ENCODE data around the gene PDZD7.
A peak's percentile ranks its signal among the peaks of the same experiment; 100 is the strongest.

PDZD7 gene

GRCh38 chr10:101047961-101048892 lies 17.3 kb upstream of the PDZD7 start:
- H3K36me3 ChIP-seq: peaks cover 0 to 5% (median 0%) of the 10 kb centered on the region in 11 experiments; a peak in 1 of 22 replicates
- H3K4me2 ChIP-seq: no peak overlapping the region
- no peak overlapping the region for H3K4me3 ChIP-seq
- H3K4me1 ChIP-seq: peaks cover 15 to 36% (median 32%) of the 10 kb centered on the region in 10 experiments
- H3K9ac ChIP-seq: no peak overlapping the region
- peaks cover 0 to 62% (median 23%) of the 10 kb centered on the region in 11 experiments; a peak in 15 of 22 replicates for H4K20me1 ChIP-seq
- no peak overlapping the region for H3K27ac ChIP-seq
- no peak for TF ChIP-seq Cebpa-rat (IDR thresholded peaks at IDR 0.05)
- H3K9me3 ChIP-seq (replicated peaks in 1 of 11): no peaks in the 10 kb centered on the region
- peaks cover 42 to 61% (median 51%) of the 10 kb centered on the region in 11 experiments for H3K27me3 ChIP-seq

GRCh38 chr10:101047268-101047667 lies 16.3 kb upstream of the PDZD7 start:
- H3K9me3 ChIP-seq (replicated peaks in 1 of 11): no peaks in the 10 kb centered on the region
- peaks cover 0 to 53% (median 22%) of the 10 kb centered on the region in 11 experiments; a peak in 15 of 22 replicates for H4K20me1 ChIP-seq
- H3K4me3 ChIP-seq: no peak overlapping the region
- H3K27me3 ChIP-seq: peaks cover 42 to 61% (median 51%) of the 10 kb centered on the region in 11 experiments
- H3K36me3 ChIP-seq: peaks cover 0 to 5% (median 0%) of the 10 kb centered on the region in 11 experiments; a peak in 1 of 22 replicates
- peaks cover 20 to 43% (median 37%) of the 10 kb centered on the region in 10 experiments for H3K4me1 ChIP-seq
- no peak for TF ChIP-seq Cebpa-rat (IDR thresholded peaks at IDR 0.05)
- H3K4me2 ChIP-seq: peak overlapping the region in 9 of 11 experiments; percentile 21 to 60 (median 40); a peak in 17 of 22 replicates
- H3K27ac ChIP-seq: no peak overlapping the region
- H3K9ac ChIP-seq: peak overlapping the region in 1 of 11 experiments; percentile 32; a peak in 4 of 22 replicates

- Histone ChIP-seq H4K20me1 (peaks cover 0 to 46% (median 16%) of the 10 kb centered on the region in 11 experiments; a peak in 14 of 22 replicates), H3K9ac (peak overlapping the region in 1 of 11 experiments; percentile 32; a peak in 4 of 22 replicates), H3K27me3 (peaks cover 42 to 61% (median 51%) of the 10 kb centered on the region in 11 experiments), H3K36me3 (peaks cover 0 to 5% (median 0%) of the 10 kb centered on the region in 11 experiments; a peak in 1 of 22 replicates), H3K4me3 (no peak overlapping the region), H3K9me3 (replicated peaks in 1 of 11) (no peaks in the 10 kb centered on the region), H3K4me2 (peak overlapping the region in 9 of 11 experiments; percentile 21 to 60 (median 40); a peak in 17 of 22 replicates), H3K27ac (no peak overlapping the region), H3K4me1 (peaks cover 27 to 50% (median 43%) of the 10 kb centered on the region in 10 experiments)
- TF ChIP-seq Cebpa-rat (IDR thresholded peaks at IDR 0.05): no peak
Measured at GRCh38 chr10:101046332-101047238, 15.7 kb upstream of the PDZD7 start.

DNA sequence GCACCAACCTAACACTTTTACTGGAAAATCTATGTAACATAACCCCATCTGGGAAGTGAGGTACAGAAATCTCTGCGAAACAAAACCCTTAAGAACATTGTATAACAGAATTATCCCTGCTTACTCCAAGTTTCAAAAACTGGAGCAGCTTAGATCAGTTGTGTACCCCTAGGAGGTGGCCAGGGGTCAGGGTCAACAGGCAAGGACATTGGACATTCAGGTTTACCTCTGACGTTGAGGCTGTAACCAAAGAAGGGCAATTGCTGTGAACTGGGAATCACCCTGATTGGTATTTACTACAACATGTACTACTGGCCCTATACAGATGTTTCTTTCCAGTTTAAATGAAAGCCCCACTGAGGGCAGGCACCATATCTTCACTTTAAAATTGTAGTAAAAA lies 13.2 kb upstream of the PDZD7 start:
- Histone ChIP-seq H3K4me3 (no peak overlapping the region), H3K36me3 (peaks cover 0 to 16% (median 12%) of the 10 kb centered on the region in 11 experiments; a peak in 15 of 22 replicates), H3K27me3 (peaks cover 31 to 43% (median 35%) of the 10 kb centered on the region in 11 experiments), H3K4me2 (peak overlapping the region in 9 of 11 experiments; percentile 76 to 96 (median 89); a peak in 14 of 22 replicates), H3K9ac (no peak overlapping the region; a peak in 1 of 22 replicates), H3K9me3 (replicated peaks in 1 of 11) (no peaks in the 10 kb centered on the region), H3K27ac (no peak overlapping the region), H3K4me1 (peaks cover 29 to 47% (median 41%) of the 10 kb centered on the region in 10 experiments), H4K20me1 (peaks cover 0 to 34% (median 12%) of the 10 kb centered on the region in 11 experiments; a peak in 13 of 22 replicates)
- TF ChIP-seq Cebpa-rat (IDR thresholded peaks at IDR 0.05): no peak

GRCh38 chr10:101043363-101043707 lies 12.4 kb upstream of the PDZD7 start:
- Histone ChIP-seq H3K4me1 (peaks cover 29 to 44% (median 41%) of the 10 kb centered on the region in 10 experiments), H3K9ac (peak overlapping the region; percentile 70 to 84 (median 80)), H3K4me2 (peak overlapping the region; percentile 76 to 96 (median 89)), H3K27me3 (peaks cover 23 to 36% (median 27%) of the 10 kb centered on the region in 11 experiments), H3K9me3 (replicated peaks in 1 of 11) (no peaks in the 10 kb centered on the region), H3K36me3 (peaks cover under 1 to 24% (median 19%) of the 10 kb centered on the region in 11 experiments; a peak in 18 of 22 replicates), H3K27ac (peak overlapping the region; percentile 66 to 93 (median 80)), H4K20me1 (peaks cover 0 to 34% (median 7%) of the 10 kb centered on the region in 11 experiments; a peak in 14 of 22 replicates), H3K4me3 (peak overlapping the region; percentile 46 to 71 (median 60))
- TF ChIP-seq Cebpa-rat (IDR thresholded peaks at IDR 0.05): no peak

- Histone ChIP-seq H3K9ac (peak overlapping the region; percentile 70 to 84 (median 80)), H3K4me3 (peak overlapping the region; percentile 46 to 71 (median 60)), H3K27ac (peak overlapping the region; percentile 66 to 93 (median 80)), H3K36me3 (peaks cover 6 to 29% (median 24%) of the 10 kb centered on the region in 11 experiments; a peak in 21 of 22 replicates), H3K27me3 (peaks cover 18 to 30% (median 22%) of the 10 kb centered on the region in 11 experiments), H3K4me2 (peak overlapping the region; percentile 76 to 96 (median 89)), H4K20me1 (peaks cover 0 to 34% (median 7%) of the 10 kb centered on the region in 11 experiments; a peak in 12 of 22 replicates), H3K4me1 (peaks cover 29 to 44% (median 41%) of the 10 kb centered on the region in 10 experiments), H3K9me3 (replicated peaks in 1 of 11) (no peaks in the 10 kb centered on the region)
- TF ChIP-seq Cebpa-rat (IDR thresholded peaks at IDR 0.05): no peak
Measured at GRCh38 chr10:101042667-101043362, 11.9 kb upstream of the PDZD7 start.

- Histone ChIP-seq H3K9ac (peak overlapping the region; percentile 70 to 84 (median 80); a peak in 21 of 22 replicates), H3K4me2 (peak overlapping the region; percentile 76 to 96 (median 89)), H3K36me3 (peaks cover 13 to 36% (median 31%) of the 10 kb centered on the region in 11 experiments; a peak in 21 of 22 replicates), H3K4me3 (peak overlapping the region; percentile 46 to 71 (median 60)), H3K27me3 (peaks cover 11 to 23% (median 15%) of the 10 kb centered on the region in 11 experiments), H3K9me3 (replicated peaks in 1 of 11) (no peaks in the 10 kb centered on the region), H3K27ac (peak overlapping the region; percentile 66 to 93 (median 80); a peak in 21 of 22 replicates), H4K20me1 (peaks cover 0 to 40% (median 10%) of the 10 kb centered on the region in 11 experiments; a peak in 9 of 22 replicates), H3K4me1 (peaks cover 29 to 40% (median 37%) of the 10 kb centered on the region in 10 experiments)
- no peak for TF ChIP-seq Cebpa-rat (IDR thresholded peaks at IDR 0.05)
Measured at GRCh38 chr10:101042118-101042517, 11.2 kb upstream of the PDZD7 start.

Measured in BLaER1 treated with 17β-estradiol and CSF1 and Interleukin-3, amounts not matched to agents 10 nM and 100 nM (cell line).